GM21423 (cell line): ENCODE data around the gene PRR13.
"Not testable (repeated sequence)": the region's sequence is repeated elsewhere in the genome, so short reads cannot be mapped to it uniquely, and the experiment has no call there.

ENCODE experiments used
- ATAC-seq: cut with Tn5 transposase; IDR thresholded peaks from one replicate; pipeline ENCODE4 v1.9.1; 2021; ENCODE audit warnings: mild to moderate bottlenecking, moderate library complexity; ENCODE audit not compliant: unreplicated experiment

Gene PRR13

DNA sequence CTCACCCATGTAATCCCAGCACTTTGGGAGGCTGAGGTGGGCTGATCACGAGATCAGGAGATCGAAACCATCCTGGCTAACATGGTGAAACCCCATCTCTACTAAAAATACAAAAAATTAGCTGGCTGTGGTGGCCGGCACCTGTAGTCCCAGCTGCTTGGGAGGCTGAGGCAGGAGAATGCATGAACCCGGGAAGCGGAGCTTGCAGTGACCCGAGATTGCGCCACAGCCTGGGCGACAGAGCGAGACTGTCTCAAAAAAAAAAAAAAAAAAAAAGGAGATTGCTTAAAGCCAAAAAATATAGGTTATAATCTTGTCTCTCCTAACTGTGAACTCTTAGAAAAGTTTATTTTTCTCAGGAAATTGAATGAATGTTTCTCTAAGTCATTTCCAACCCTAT, 6.2 kb upstream of the PRR13 start:
- not testable (repeated sequence) for ATAC-seq

DNA sequence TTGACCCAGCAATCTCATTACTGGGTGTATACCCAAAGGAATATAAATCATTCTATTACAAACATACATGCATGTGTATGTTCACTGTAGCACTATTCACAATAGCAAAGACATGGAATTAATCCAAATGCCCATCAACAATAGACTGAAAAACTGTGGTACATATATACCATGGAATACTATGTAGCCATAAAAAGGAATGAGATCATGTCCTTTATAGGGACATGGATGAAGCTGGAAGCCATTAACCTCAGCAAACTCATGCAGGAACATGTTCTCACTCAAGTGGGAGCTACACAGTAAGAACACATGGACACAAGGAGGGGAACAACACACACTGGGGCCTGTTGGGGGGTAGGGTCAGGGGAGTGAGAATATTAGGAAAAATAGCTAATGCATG, 2.0 kb upstream of the PRR13 start:
- not testable (repeated sequence) for ATAC-seq

DNA sequence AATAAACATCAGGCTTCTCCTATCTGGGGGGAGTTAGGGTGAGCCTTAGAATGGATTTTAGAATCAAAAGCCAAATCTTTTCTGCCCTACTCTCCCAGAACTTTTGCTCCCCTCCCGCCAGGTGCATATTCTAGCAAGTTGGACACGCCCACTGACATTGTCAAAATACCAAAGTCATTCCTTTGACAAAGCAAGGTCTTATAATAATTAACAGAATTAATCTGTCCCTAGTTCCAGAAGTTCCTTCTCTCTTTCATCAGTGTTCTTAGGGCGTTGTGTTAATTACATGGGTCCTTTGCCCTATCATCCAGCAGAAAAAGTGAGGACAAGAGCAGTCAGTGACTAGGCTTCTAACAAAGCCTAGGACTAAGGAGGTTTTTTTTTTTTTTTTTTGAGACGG, 2.4 kb downstream of the PRR13 start:
- no peak for ATAC-seq

DNA sequence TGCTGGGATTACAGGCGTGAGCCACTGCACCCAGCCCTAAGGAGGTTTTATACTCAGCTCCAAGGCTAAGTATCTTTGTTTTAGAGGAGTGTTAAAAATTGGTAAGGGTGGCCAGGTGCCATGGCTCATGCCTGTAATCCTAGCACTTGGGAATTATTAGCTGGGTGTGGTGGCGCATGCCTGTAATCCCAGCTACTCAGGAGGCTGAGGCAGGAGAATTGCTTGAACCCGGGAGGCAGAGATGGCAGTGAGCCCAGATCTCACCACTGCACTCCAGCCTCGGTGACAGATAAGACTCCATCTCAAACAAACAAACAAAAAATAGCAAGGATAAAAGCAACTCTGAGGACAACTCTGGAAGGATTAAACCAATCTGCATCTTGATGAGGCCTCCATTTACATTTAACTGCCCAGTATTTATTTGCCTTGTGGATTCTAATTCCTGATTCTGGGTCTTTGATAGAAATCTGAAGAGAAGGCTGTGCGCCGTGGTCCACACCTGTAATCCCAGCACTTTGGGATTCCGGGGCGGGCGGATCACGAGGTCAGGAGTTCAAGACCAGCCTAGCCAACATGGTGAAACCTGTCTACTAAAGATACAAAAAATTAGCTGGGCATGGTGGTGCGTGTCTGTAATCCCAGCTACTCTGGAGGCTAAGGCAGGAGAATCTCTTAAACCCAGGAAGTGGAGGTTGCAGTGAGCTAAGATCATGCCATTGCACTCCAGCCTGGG, 3.2 kb downstream of the PRR13 start:
- not testable (repeated sequence) for ATAC-seq

DNA sequence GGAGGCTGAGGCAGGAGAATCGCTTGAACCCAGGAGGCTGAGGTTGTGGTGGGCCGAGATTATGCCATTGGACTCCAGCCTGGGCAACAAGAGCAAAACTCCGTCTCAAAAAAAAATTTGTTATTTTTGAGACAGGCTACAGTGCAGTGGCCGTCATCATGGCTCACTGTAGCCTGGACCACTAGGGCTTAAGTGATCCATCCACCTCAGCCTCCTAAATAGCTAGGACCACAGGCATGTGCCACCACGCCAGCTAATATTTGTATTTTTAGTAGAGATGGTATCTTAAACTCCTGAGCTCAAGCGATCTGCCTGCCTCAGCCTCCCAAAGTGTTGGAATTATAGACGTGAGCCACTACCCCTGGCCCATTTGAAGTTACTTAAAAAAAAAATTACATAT, 9.4 kb downstream of the PRR13 start:
- no peak for ATAC-seq

DNA sequence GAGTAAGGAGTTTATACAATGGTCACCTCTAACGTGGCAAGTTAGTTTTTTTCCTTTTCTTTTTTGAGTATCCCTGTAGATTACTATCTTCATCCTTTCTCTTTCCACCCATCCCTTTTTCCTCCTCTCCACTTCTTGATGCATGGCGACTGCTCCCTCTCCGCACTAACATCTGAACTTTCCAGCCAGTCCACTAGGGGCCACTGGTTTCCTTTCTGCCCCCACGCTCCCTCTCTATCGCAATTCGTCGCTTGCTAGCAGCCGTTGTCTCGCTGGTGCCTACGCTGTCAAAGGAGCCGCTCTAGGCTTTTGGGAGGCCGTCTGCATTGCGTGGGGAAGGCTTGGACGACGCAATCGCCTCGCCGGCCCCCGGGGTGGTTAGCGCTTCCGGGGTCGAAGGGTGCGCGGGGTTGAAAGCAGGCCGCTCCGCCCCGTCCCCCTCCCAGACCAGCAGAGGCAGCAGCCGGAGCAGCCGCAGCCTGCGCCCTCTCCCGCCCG, 10.2 kb downstream of the PRR13 start, which contains the start of gene PCBP2:
TSS of gene PCBP2 (plus strand) at position 442 of the 498 bp plus-strand sequence. CDS start 2,699 bp downstream, outside the sequence.
- peak; percentile 98 for ATAC-seq

DNA sequence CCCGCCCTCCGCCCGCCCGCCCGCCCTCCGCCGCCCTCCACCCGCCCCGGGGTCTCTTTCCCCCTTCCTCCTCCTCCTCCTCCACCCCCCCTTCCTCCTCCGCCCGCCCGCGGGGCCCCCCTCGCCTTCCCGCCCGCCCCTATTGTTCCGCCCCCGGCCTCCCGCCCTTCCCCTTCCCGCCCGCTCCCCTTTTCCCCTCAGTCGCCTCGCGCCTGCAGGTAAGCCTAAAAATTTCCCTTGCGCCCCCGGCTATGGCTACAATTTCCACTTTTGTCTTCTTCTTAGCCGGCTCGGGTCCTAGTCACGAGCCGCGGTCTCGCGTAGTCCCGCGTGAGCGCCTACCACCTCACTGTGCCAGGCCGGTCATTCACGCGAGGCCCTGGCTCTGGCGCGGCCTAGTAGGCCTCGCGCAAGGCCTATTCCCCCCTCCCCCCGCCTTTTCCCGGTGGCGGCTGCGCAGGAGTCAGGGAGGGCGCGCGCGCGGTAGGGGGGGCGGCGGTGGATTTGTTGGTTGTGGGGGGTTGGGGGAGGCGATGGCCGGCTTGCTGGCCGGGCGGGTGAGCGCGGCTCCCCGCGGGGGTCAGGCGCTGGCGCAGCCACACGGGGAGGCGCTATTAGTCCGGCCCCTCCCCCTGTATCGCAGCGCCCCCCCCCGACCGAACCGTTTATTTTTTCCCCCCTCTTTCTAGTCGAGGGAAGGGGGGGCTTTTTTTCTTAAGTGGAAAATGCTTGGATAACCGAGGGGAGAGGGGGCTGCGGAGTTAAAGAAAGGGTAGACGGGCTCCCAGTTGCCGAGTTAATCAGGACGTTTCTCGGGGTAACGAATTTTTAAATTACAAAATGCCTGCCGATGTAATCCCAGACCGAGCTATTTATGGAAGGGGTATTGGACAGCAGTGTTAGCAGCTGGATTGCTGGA, 10.9 kb downstream of the PRR13 start:
- no peak for ATAC-seq

DNA sequence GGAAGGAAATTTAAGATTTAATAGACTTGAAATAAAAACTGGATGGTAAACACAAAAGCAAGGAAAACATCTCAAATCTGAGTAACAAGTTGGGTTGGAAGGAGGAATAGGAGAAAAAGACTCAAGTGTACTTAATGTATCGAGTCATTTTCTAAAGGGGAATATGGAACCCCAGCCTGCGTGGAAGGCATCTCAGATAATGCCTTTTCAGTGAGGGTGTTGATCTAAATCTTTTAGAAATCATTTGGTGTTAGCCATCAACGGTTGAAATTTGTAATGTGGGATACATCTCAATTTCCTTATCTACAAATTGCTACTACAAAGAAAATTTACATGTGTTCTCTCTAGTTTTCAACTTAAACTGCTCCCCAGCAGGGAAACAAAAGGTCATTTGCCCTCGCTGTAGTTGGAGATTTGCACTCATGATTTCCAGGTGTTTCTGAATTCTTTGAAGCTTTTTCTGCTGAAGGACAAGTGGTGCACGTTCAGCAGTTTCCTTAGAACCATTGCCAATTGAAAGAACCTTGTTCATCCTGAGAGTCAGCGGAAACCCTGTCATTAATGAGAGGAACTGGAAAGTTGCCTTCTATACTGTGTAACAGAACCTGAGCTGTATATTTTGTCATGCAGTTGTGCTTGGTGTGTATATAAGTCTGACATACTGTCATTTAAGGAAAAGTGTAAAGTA, 12.6 kb downstream of the PRR13 start:
- no peak for ATAC-seq

DNA sequence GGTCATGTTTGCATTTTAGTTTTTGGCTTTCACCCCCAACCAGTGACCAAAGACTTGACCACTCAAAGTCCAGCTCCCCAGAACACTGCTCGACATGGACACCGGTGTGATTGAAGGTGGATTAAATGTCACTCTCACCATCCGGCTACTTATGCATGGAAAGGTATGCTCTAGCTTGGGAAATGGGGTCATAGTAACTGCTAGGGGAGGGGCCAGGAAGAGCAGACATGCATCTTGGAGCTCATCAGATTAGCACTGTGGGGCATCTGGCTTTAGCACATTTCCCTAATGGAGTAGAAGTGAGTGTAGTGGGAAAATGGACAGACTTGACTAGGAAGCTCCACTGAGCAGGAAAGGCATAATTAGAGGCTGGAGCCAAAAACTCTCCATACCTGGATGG, 13.2 kb downstream of the PRR13 start:
- ATAC-seq = no peak

DNA sequence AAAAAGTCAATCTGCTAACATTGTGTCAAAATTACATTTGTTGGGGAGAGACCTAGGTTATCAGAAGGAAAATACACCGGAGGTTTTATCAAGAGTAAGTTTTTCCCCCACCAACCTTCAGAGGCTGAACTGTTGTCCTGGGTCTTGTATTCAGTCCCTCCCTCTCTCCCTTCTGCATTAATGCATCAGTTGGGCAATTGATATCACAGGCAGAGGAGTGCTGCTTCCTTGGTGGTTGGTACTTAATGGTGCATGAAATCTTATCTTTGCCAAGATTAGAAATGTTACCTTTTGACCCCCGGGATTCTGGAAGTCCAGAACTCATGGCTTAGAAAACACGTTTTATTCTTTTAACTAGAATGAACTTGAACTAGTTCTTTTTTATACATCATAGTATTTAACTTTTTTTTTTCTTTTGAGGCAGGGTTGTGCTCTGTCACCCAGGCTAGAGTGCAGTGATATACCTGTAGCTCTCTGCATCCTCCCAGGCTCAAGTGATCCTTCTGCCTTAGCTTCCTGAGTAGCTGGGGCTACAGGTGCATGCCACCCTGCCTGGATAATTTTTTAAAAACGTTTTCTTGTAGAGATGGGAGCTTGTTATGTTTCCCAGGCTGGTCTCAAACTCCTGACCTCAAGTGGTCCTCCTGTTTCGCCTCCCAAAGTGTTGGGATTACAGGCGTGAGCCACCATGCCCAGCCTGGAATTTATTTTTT, 15.3 kb downstream of the PRR13 start:
- ATAC-seq = no peak

DNA sequence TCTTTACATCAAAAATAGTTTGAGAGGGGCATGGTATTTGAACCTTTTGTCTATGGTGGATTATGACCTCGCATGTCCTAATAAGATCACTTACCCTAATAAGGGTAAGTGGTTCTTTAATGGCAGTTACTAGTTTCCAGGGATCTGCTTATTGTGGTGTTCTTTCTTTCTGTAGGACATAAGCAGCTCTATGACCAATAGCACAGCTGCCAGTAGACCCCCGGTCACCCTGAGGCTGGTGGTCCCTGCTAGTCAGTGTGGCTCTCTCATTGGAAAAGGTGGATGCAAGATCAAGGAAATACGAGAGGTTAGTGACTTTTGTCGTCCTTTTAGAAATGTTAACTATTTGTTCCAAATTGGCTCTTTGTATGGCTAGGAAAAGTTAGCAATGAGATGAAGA, 17.6 kb downstream of the PRR13 start:
- no peak for ATAC-seq

DNA sequence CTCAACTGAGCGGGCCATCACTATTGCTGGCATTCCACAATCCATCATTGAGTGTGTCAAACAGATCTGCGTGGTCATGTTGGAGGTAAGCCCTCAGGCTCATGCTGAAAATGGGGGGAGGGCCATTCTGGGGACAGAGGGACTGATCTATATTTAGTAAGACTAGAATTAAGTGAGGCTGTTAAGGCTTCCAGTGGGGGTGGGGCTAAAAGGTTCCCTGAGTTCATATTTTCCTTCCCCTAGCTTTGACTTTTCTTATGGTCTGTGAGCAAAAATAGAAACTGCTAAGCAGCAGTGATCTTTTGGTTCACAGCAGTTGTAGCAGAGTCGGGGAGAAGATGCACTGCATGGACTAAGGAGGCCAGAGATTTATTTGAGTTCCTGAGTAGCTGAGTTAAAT, 19.5 kb downstream of the PRR13 start:
- ATAC-seq = no peak

DNA sequence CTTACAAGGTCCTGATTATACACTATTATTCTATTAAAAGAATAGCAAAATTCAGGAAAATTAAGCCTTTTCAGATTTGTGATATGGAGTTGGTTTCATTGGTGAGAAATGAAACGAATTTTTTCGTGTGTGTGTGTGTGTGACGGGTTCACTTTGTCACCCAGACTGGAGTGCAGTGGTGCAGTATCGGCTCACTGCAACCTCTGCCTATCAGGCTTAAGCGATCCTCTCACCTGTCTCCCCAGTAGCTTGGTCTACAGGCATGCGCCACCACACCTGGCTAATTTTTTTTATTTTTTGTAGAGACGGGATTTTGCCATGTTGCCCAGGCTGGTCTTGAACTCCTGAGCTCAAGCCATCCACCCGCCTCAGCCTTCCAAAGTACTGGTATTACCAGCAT, 20.1 kb downstream of the PRR13 start:
- ATAC-seq = no peak

DNA sequence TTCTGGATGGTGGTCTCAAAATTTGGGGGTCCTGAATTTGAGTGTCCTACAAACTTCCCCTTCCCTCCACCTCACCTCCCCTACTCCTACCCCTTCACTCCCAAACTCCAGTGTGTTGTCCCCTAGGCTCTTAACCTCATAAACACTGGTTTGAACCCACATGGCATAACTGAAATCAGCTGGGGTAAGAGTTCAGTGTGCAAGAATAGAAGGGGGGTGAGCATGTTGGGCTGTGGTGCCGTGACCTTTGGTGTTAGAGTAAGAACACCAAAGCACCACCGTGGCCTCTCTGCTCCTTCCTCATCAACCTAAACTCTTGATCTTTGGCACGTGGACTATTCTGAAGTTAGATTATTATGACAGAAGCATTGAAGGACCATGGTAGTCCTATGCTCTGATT, 21.4 kb downstream of the PRR13 start:
- no peak for ATAC-seq

DNA sequence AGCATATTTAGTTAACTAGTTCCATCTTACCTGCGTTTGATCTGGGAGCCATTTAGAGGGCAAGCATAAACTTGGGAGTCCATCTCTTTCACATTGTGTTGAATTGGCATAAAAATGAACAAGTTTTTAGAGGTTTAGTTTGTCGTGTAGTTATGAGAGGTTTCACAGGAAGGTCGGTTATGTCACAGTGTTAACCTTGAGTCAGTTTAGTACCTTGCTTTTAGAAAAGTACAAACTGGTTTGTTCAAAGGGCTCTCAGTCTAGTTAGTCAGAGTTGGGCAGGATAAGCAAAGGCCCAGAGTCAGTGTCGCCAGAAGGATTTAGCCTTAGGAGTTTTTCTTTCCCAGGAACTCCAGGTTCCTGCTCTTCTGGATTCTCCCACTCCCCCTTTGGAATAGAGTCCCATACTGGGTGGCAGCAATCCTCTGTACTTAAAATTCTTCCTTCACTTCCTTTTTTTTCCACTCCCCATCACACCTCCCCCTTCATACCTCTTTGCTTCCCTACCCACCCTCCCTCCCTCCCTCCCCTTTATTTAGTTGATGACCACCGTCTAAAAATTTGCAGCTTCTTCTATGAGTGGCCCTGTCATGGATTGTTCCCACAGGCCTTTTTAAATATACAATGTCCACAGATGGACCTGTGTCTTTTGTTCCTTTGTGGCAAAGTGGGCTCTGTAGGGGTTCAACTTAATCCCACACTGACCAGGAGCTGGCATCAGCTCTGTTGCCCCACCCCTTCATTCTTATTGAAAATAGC, 22.4 kb downstream of the PRR13 start:
- no peak for ATAC-seq

DNA sequence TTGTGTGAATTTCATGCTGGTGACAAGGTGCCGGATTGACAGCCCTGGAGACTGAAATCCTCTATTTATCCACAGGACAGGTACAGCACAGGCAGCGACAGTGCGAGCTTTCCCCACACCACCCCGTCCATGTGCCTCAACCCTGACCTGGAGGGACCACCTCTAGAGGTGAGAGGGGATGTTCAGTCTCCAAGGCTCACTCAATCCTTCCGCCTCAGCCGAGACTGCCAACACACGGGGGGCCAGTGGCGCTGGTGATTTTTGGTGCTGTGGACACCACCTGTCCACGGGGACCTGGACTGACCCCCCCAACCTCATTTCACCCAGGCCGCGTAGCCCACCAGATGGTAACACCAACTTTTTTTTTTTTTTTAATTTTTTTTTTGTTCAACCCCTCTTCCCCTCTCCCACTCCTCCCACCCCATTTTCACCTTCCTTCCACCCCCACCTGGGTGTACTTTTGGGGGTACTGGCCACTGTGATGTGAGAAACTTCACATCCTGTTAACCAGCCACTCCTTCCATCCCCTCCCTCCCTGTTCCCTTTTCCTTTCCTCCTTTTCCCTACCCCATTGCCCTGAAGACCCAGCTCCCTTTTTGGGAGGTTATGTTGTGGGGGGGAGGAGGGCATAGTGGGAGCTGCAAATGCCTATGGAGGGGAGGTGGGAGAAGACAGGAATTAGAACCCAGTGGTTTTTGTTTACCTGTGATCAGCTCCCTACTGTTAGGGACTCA, 23.3 kb downstream of the PRR13 start:
- ATAC-seq = no peak

DNA sequence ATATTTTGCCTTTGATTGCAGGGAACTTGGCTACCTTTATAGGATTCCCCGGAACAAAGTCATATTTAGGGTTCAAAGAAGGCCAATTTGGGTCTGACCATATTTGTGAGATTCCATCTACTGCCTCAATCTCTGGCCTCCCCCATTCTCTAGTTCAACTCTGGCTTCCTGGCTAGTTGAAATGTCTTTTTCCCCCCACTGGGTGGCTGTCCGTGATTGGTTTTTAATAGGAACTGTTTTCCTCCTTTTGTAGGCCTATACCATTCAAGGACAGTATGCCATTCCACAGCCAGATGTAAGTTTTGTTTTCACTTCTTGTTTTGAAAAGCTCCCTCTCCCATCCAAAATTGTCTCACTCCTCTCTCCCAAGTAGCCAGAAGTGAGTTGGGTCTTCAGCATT, 24.1 kb downstream of the PRR13 start:
- no peak for ATAC-seq

DNA sequence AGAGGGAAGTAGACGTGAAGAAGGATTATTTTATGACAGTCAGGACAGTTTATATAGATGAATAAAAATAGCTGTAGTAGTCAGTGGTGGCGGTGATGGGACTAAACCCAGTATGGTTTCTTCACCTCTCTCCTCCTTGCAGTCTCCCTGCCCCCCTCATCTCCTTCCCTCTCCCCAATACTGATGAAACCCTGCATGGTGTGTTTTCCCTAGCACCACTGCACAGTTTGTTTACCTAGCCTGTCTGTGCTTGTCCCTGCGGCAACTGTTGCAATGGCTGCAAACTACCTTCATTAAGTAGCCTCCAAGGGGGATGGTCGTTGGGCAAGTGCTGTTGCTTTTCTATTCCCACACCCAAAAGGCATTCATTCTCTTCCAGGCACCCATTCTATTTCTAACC, 25.1 kb downstream of the PRR13 start:
- no peak for ATAC-seq

DNA sequence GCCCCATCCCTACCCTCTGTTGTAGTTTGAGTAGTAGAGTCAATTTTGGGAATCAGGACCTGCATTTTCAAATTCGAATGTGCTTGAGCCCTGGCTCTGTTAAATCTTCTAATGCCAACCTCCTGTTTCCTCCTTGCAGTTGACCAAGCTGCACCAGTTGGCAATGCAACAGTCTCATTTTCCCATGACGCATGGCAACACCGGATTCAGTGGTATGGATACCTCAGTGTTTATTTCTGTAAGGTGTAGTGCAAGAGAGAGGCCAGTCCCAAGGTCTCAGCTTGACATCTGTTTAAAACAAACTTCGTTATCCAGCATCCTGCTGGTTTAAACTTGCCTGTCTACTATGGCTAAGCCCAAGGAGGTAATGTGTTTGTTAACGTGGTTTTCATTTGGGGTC, 25.5 kb downstream of the PRR13 start:
- ATAC-seq = no peak
